ENCODE data around the gene HEATR5A. TPM values are rescaled to one million over a fixed set of nuclear protein-coding genes. Genes with fewer than 3 reads are reported as not detected.

HEATR5A gene
- polyA plus RNA-seq, 2 of the 4 experiments (the other 2 are of a cell fraction): 29.5 to 49.5 TPM

GRCh38 chr14:31253746-31254471, 166.4 kb downstream of the HEATR5A start:
- ChIA-PET POLR2A (interaction anchor here (0.6 kb wide), 1 partner anchor 23 kb away, joined by 3 read pairs; no protein-coding TSS in a partner anchor), CTCF (interaction anchor here (0.6 to 2.1 kb wide), 4 partner anchors 10 to 768 kb away, joined by 3 to 6 read pairs (median 4); no protein-coding TSS in a partner anchor)
- peaks cover 12% of the 10 kb centered on the region; the same call in 1 of the 3 replicates for H3K4me1 ChIP-seq
- FAIRE-seq (no peak), DNase-seq (ENCODE audit: low read depth in 1 of 2, low spot score in 1 of 2) (no peak), ATAC-seq (no peak)
- no peak overlapping the region for H3K4me3 ChIP-seq
- no peak overlapping the region for H3K27ac ChIP-seq
- 91% methylated on average over 9 of the region's 9 CpGs for WGBS (ENCODE audit: missing lambda C conversion rate)
- no peaks in the 10 kb centered on the region for H3K9me3 ChIP-seq
- H3K4me2 ChIP-seq: no peak overlapping the region
- no peak for TF ChIP-seq JUNB (IDR thresholded peaks at IDR 0.05)
- no peak for TF ChIP-seq PHF8 (IDR thresholded peaks at IDR 0.05; ENCODE audit: borderline replicate concordance, low read depth)
- no peak for TF ChIP-seq SMC3 (IDR thresholded peaks at IDR 0.05)
- no peak for TF ChIP-seq ATOH8 (CRISPR knock-in tag; IDR thresholded peaks at IDR 0.05; ENCODE audit: low read depth)
- no peak for TF ChIP-seq HES2 (IDR thresholded peaks at IDR 0.05)
- no peak for TF ChIP-seq ZFP36 (IDR thresholded peaks at IDR 0.05; ENCODE audit: borderline replicate concordance, partially characterized antibody)
- TF ChIP-seq CHD4 (IDR thresholded peaks at IDR 0.05; ENCODE audit: borderline replicate concordance): no peak
- no peak for TF ChIP-seq BHLHE40 (IDR thresholded peaks at IDR 0.05; ENCODE audit: low read depth, low read length)
- TF ChIP-seq FOXS1 (CRISPR knock-in tag; IDR thresholded peaks at IDR 0.05): no peak
- TF ChIP-seq TP53 (CRISPR knock-in tag; IDR thresholded peaks at IDR 0.05): no peak
- no peak for TF ChIP-seq EHMT2 (IDR thresholded peaks at IDR 0.05; ENCODE audit: low read depth)
- no peak for TF ChIP-seq NFE2L2 (conservative IDR thresholded peaks at IDR 0.05; ENCODE audit: low read length)
- TF ChIP-seq RARB (CRISPR knock-in tag; IDR thresholded peaks at IDR 0.05): no peak
- no peak for TF ChIP-seq KDM5A (IDR thresholded peaks at IDR 0.05)
- TF ChIP-seq CBX8 (IDR thresholded peaks at IDR 0.05): no peak
- TF ChIP-seq CEBPB (IDR thresholded peaks at IDR 0.05): no peak
- TF ChIP-seq ESRRA (IDR thresholded peaks at IDR 0.05; ENCODE audit: borderline replicate concordance, low read length): no peak
- TF ChIP-seq CHD2 (IDR thresholded peaks at IDR 0.05; ENCODE audit: low read length, partially characterized antibody): no peak
- TF ChIP-seq RNF2 (IDR thresholded peaks at IDR 0.05; ENCODE audit: borderline replicate concordance, low read depth): no peak
- no peak for TF ChIP-seq HOXB13 (CRISPR knock-in tag; IDR thresholded peaks at IDR 0.05; ENCODE audit: low read depth)

- TF ChIP-seq MAZ (IDR thresholded peaks at IDR 0.05; ENCODE audit: borderline replicate concordance, low read depth, low read length) (no peak), CHD2 (IDR thresholded peaks at IDR 0.05; ENCODE audit: low read length, partially characterized antibody) (no peak), MAFK (IDR thresholded peaks at IDR 0.05; ENCODE audit: partially characterized antibody) (no peak), NR3C1 (IDR thresholded peaks at IDR 0.05) (no peak), USF2 (IDR thresholded peaks at IDR 0.05) (no peak), KDM1A (IDR thresholded peaks at IDR 0.05; ENCODE audit: low read depth) (no peak), HMGXB4 (CRISPR knock-in tag; IDR thresholded peaks at IDR 0.05; ENCODE audit: borderline replicate concordance) (no peak), HEYL (CRISPR knock-in tag; IDR thresholded peaks at IDR 0.05) (no peak), CBX2 (IDR thresholded peaks at IDR 0.05; ENCODE audit: borderline replicate concordance, low read depth) (no peak), JUN (IDR thresholded peaks at IDR 0.05) (no peak), CTCF (IDR thresholded peaks at IDR 0.05) (no peak), TP53 (CRISPR knock-in tag; IDR thresholded peaks at IDR 0.05) (no peak)
- ATAC-seq (no peak), DNase-seq (ENCODE audit: low read depth in 1 of 2, low spot score in 1 of 2) (no peak), FAIRE-seq (no peak)
- H3K27ac ChIP-seq: no peak overlapping the region
- no peaks in the 10 kb centered on the region for H3K9me3 ChIP-seq
- H3K4me3 ChIP-seq: no peak overlapping the region
- no peak overlapping the region for H3K4me2 ChIP-seq
- peaks cover 5% of the 10 kb centered on the region; the same call in 1 of the 3 replicates for H3K4me1 ChIP-seq
- ChIA-PET CTCF (interaction anchor here (1.1 to 2.1 kb wide), 2 partner anchors 11 to 45 kb away, joined by 5 to 6 read pairs; partner anchors contain the start of gene HECTD1), POLR2A (interaction anchor here (0.6 to 0.9 kb wide), 2 partner anchors 45 to 560 kb away, joined by 3 to 7 read pairs; partner anchors contain the start of gene HECTD1)
- WGBS (ENCODE audit: missing lambda C conversion rate): 75% methylated on average over 1 of the region's 1 CpG
Observed at GRCh38 chr14:31252865-31253264, 167.5 kb downstream of the HEATR5A start.
